PC-9 (cell line): ENCODE results near the gene LAMC3. TPM values are rescaled to one million over a fixed set of nuclear protein-coding genes. Genes with fewer than 3 reads are reported as not detected.

Experiments used
- BruUV-seq: library from RNA; stranded (reverse); fragments of 400-500 nt; replicated peaks from 2 replicates; lab custom pipeline; 2021; lab: Mats Ljungman, UMichigan
- CTCF ChIA-PET: fragments of 300-600 bp; sonication (Branson Sonifier 250); formaldehyde crosslinking; loops from one replicate; lab custom pipeline; 2022; ENCODE audit warnings: antibody characterized with exemption; lab: Charles Lee
- POLR2A ChIA-PET: fragments of 300-600 bp; sonication (Branson Sonifier 250); formaldehyde crosslinking; loops from one replicate; lab custom pipeline; 2022; ENCODE audit warnings: antibody characterized with exemption; ENCODE audit not compliant: unreplicated experiment; lab: Charles Lee
- DNase-seq, 2 experiments: peaks; one replicate each; pipeline versions ENCODE4 v3.0.0 to v3.0.0-alpha.2; 2015 to 2022; ENCODE audit warnings: mixed read lengths in 1 of 2
- H2AFZ ChIP-seq: fragments of 200-600 bp; sonication (generic); 2 replicates; pipeline ENCODE4 v1.8.1; 2017; ENCODE audit warnings: antibody characterized with exemption
- H3F3A ChIP-seq: fragments of 200-600 bp; sonication (generic); 2 replicates; pipeline ENCODE4 v1.8.1; 2017; ENCODE audit warnings: antibody characterized with exemption, mild to moderate bottlenecking, low read depth; ENCODE audit not compliant: insufficient read depth
- H3K27ac ChIP-seq: fragments of 200-600 bp; sonication (generic); 2 replicates; pipeline ENCODE4 v1.6.1; 2016; ENCODE audit warnings: mixed run types
- H3K27me3 ChIP-seq: fragments of 200-600 bp; sonication (generic); 2 replicates; pipeline ENCODE4 v1.6.1; 2016; ENCODE audit warnings: low read depth, mixed run types; ENCODE audit not compliant: insufficient read depth
- H3K36me3 ChIP-seq: fragments of 200-600 bp; sonication (generic); 2 replicates; pipeline ENCODE4 v1.6.1; 2016; ENCODE audit warnings: low read depth, mixed run types
- H3K4me1 ChIP-seq: fragments of 200-600 bp; sonication (generic); replicated peaks from 2 replicates; pipeline ENCODE4 v1.6.1; 2016; ENCODE audit warnings: mixed run types; ENCODE audit not compliant: insufficient read depth
- H3K4me2 ChIP-seq: fragments of 200-600 bp; sonication (generic); 2 replicates; pipeline ENCODE4 v1.6.1; 2017; ENCODE audit warnings: mixed run types
- H3K4me3 ChIP-seq: fragments of 200-600 bp; sonication (generic); 2 replicates; pipeline ENCODE4 v1.6.1; 2016; ENCODE audit warnings: mixed run types
- H3K79me2 ChIP-seq: fragments of 200-600 bp; sonication (generic); 2 replicates; pipeline ENCODE4 v1.6.1; 2017; ENCODE audit warnings: low read depth, mixed run types
- H3K9me2 ChIP-seq: fragments of 200-600 bp; sonication (generic); 2 replicates; pipeline ENCODE4 v1.8.1; 2017; ENCODE audit warnings: mild to moderate bottlenecking; ENCODE audit not compliant: insufficient read depth
- H3K9me3 ChIP-seq: fragments of 200-600 bp; sonication (generic); 2 replicates; pipeline ENCODE4 v1.8.1; 2016; ENCODE audit warnings: low read depth; ENCODE audit not compliant: insufficient read depth
- H4K20me1 ChIP-seq: fragments of 200-600 bp; sonication (generic); 2 replicates; pipeline ENCODE4 v1.8.1; 2017; ENCODE audit not compliant: insufficient read depth
- CTCF ChIP-seq: fragments of 200-600 bp; sonication (generic); conservative IDR thresholded peaks from 2 replicates; pipeline ENCODE4 v1.6.1; 2017; ENCODE audit warnings: mixed run types, antibody characterized with exemption, mild to moderate bottlenecking, moderate library complexity
- EZH2 ChIP-seq: fragments of 200-600 bp; sonication (generic); IDR thresholded peaks from 2 replicates; pipeline ENCODE4 v1.8.0; 2017; ENCODE audit warnings: antibody characterized with exemption, low read depth
- intact Hi-C: fragments of 100-400 bp; cut with micrococcal nuclease; formaldehyde crosslinking; loops from one replicate; pipeline ENCODE4 v1.10.0; 2022; ENCODE audit not compliant: unreplicated experiment
- total RNA-seq: library from RNA; stranded (reverse); gene quantifications from 2 replicates; pipeline ENCODE4 v1.2.3, GENCODE V29; 2021

LAMC3 gene
- total RNA-seq, 1 experiment from 2014 or later, result 0.41 TPM

- Histone ChIP-seq H3K79me2 (no peaks in the 10 kb centered on the region), H3K4me3 (no peak overlapping the region), H3K27me3 (no peaks in the 10 kb centered on the region), H3K27ac (no peak overlapping the region), H3F3A (no peaks in the 10 kb centered on the region), H3K4me2 (no peak overlapping the region), H3K4me1 (0 out of 2 replicates have a peak, but pooled peaks cover 6% of the 10 kb centered on the region), H2AFZ (no peak overlapping the region), H4K20me1 (no peaks in the 10 kb centered on the region), H3K36me3 (no peaks in the 10 kb centered on the region), H3K9me2 (no peaks in the 10 kb centered on the region), H3K9me3 (no peaks in the 10 kb centered on the region)
- TF ChIP-seq CTCF (no peak), EZH2 (no peak)
- no peak for DNase-seq
- BruUV-seq, result no TSS peak
- POLR2A ChIA-PET, result interaction anchor here (0.6 kb wide), 1 partner anchor 1350 kb away, joined by 3 read pairs; no protein-coding TSS in a partner anchor
- CTCF ChIA-PET, result interaction anchor here (1.6 kb wide), 1 partner anchor 46 kb away, joined by 8 read pairs; no protein-coding TSS in a partner anchor
- intact Hi-C loops, result no loop called here
Measured at GRCh38 chr9:131103535-131103934, 94.6 kb downstream of the LAMC3 start.

DNA sequence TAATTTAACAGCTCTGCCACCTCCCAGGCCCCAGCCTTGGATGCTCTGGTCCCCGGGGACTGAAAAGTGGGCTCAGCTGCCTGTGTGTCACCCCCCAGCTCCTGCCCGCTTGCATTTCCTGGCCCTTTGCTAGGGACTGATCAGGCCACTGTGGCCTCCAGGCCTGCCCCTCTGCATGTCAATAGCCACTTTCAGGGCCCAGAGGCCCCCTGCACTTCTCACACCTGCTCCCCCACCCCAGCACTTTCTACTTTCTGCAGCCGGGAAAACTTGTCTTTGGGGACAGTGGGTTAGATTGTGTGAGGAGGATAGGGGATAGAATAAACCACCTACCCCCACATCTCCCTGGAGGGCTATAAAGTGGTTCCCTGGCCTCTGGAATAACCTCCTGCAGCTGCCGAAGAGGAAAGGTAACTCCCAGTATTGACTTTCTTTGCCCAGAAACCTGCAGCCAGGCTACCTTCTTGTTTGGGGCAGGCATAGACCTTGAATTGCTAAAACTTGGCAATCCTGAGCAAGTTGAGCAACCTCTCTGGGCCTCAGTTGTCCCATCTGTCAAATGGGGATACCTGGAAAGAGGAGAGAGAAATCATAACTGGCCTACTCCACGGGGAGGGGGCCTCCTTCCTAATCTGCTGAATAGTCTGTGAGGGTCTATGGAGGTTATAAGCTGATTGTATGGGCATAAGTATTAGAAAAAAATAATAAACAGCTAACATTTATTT, 95.2 kb downstream of the LAMC3 start:
- no TSS peak for BruUV-seq
- H3K4me2 ChIP-seq, result no peak overlapping the region
- H3K36me3 ChIP-seq, result no peaks in the 10 kb centered on the region
- ChIA-PET CTCF (no interaction called here), POLR2A (interaction anchor here (0.5 kb wide), 1 partner anchor 9 kb away, joined by 3 read pairs; no protein-coding TSS in a partner anchor)
- no peaks in the 10 kb centered on the region for H3F3A ChIP-seq
- no peaks in the 10 kb centered on the region for H3K9me2 ChIP-seq
- no peaks in the 10 kb centered on the region for H4K20me1 ChIP-seq
- no peak overlapping the region for H2AFZ ChIP-seq
- 0 out of 2 replicates have a peak, but pooled peaks cover 6% of the 10 kb centered on the region for H3K4me1 ChIP-seq
- H3K4me3 ChIP-seq, result no peak overlapping the region
- DNase-seq, result no peak
- H3K79me2 ChIP-seq, result no peaks in the 10 kb centered on the region
- no peak overlapping the region for H3K27ac ChIP-seq
- no peaks in the 10 kb centered on the region for H3K9me3 ChIP-seq
- no peak for TF ChIP-seq CTCF
- TF ChIP-seq EZH2, result no peak
- intact Hi-C loops, result no loop called here
- H3K27me3 ChIP-seq, result no peaks in the 10 kb centered on the region

DNA sequence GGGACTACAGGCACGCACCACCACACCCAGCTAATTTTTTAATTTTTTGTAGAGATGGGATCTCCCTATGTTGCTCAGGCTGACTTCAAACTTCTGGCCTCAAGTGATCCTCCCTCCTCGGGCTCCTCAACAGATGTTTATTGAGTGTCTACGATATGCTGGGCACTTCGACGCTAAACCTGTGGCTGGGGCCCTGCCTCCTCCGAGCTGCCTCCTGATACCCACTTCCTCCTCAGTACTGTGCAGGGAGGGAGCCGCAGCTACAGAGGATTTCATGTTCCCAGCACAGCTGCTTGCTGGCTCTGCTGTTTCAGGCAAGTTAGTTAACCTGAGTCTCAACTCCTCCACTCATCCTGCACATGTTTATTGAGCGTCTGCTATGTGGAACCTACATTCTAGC, 97.0 kb downstream of the LAMC3 start:
- POLR2A ChIA-PET, result no interaction called here
- Histone ChIP-seq H3K79me2 (no peaks in the 10 kb centered on the region), H4K20me1 (no peaks in the 10 kb centered on the region), H3K27ac (no peak overlapping the region), H3F3A (0 out of 2 replicates have a peak, but pooled peaks cover 7% of the 10 kb centered on the region), H3K4me1 (peaks cover 6% of the 10 kb centered on the region; the same call in 1 of the 2 replicates), H3K4me3 (no peak overlapping the region), H3K9me2 (no peaks in the 10 kb centered on the region), H2AFZ (no peak overlapping the region), H3K9me3 (no peaks in the 10 kb centered on the region), H3K36me3 (no peaks in the 10 kb centered on the region), H3K4me2 (no peak overlapping the region), H3K27me3 (no peaks in the 10 kb centered on the region)
- CTCF ChIA-PET, result no interaction called here
- no peak for DNase-seq
- intact Hi-C loops, result no loop called here
- TF ChIP-seq EZH2, result no peak
- BruUV-seq, result no TSS peak
